Cardiac muscle cell (in vitro differentiated cells and primary cell): ENCODE results near the gene ZNF768. TPM values are rescaled to one million over a fixed set of nuclear protein-coding genes. Genes with fewer than 3 reads are reported as not detected.
"Not testable (repeated sequence)": the region's sequence is repeated elsewhere in the genome, so short reads cannot be mapped to it uniquely, and the experiment has no call there.

Experiments
- DNase-seq, 2 donors: peaks; one replicate each; pipeline versions ENCODE4 v3.0.0 to v3.0.0-alpha.2; 2010 to 2017; ENCODE audit warnings: low read depth in 1 of 2, low spot score in 1 of 2
- H3K27ac ChIP-seq: fragments of 200-600 bp; sonication (generic); 2 replicates; pipeline ENCODE4 v1.5.1; 2016
- H3K27me3 ChIP-seq: fragments of 200-600 bp; sonication (generic); 2 replicates; pipeline ENCODE4 v1.6.0; 2016; ENCODE audit warnings: control low read depth
- H3K36me3 ChIP-seq: fragments of 200-600 bp; sonication (generic); 2 replicates; pipeline ENCODE4 v1.5.1; 2016; ENCODE audit warnings: control low read depth
- H3K4me1 ChIP-seq: fragments of 200-600 bp; sonication (generic); 2 replicates; pipeline ENCODE4 v1.8.1; 2017; ENCODE audit warnings: low read depth, mild to moderate bottlenecking, mixed run types
- H3K4me3 ChIP-seq: fragments of 200-600 bp; sonication (generic); 2 replicates; pipeline ENCODE4 v1.5.1; 2016; ENCODE audit warnings: mild to moderate bottlenecking
- H3K9me3 ChIP-seq: fragments of 200-600 bp; sonication (generic); 2 replicates; pipeline ENCODE4 v1.5.1; 2017; ENCODE audit warnings: low read depth, mild to moderate bottlenecking, control low read depth
- CTCF ChIP-seq: IDR thresholded peaks from 2 replicates; pipeline ENCODE4 v1.5.1; 2012; ENCODE audit warnings: low read depth, mild to moderate bottlenecking, low read length
- polyA plus RNA-seq: library from polyadenylated mRNA; unstranded; fragments of >200 nt; fragmentation: Nextera tagmentation; extraction: Ambion mirVana; gene quantifications from 2 replicates; pipeline ENCODE4 v1.2.1, GENCODE V29; 2016
- total RNA-seq: library from RNA; depleted of rRNA; stranded (reverse); fragments of >200 nt; gene quantifications from 2 replicates; pipeline ENCODE4 v1.2.3, GENCODE V29; 2016

Gene ZNF768
- total and polyA plus RNA-seq, 2 experiments from 2014 or later, result 19.4 to 79.1 TPM

DNA sequence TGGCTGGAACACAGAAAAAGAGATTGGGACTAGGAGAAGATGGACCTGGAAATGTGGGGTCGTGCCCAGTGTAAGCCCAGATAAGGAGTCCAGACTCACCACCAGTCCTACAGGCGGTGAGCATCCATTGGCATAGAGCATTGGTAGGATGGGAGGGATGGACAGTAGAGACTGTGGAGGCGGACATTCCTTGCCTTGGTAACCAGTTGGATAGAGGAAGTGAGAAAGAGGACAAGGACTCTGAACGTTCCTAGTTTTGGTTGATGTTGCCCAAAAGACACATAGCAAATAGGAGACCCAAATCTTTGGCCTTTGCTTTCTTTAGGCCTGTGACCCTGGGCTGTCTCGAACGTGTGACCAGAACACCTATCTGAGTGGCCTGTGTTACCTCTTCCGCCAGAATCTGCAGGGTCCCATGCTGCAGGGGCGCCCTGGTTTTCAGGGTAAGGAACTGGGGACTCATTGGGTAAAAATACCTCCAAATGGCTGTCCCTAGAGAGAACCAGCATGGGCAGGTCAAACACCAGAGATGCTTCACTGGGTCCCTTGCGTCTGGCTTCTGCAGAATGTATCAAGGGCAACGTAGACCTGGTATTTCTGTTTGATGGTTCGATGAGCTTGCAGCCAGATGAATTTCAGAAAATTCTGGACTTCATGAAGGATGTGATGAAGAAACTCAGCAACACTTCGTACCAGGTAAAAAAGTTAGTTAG lies 47.4 kb downstream of the ZNF768 start:
- Histone ChIP-seq H3K36me3 (no peaks in the 10 kb centered on the region), H3K27ac (no peak overlapping the region), H3K27me3 (no peaks in the 10 kb centered on the region), H3K9me3 (no peaks in the 10 kb centered on the region), H3K4me3 (no peak overlapping the region), H3K4me1 (no peaks in the 10 kb centered on the region)
- no peak for DNase-seq
- no peak for TF ChIP-seq CTCF

DNA sequence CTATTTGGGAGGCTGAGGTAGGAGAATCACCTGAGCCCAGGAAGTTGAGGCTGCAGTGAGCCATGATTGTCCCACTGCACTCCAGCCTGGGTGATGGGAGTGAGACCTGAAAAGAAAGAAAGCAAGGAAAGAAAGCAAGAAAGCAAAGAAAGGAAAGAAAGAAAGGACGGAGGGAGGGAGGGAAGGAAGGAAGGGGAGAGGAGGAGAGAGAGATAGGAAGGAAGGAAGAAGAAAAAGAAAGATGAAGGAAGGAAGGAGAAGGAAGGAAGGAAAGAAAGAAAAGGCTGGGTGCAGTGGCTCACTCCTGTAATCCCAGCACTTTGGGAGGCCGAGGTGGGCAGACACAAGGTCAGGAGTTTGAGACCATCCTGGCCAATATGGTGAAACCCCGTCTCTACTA lies 48.6 kb downstream of the ZNF768 start:
- not testable (repeated sequence) for H3K36me3 ChIP-seq, H3K4me1 ChIP-seq, H3K27me3 ChIP-seq, H3K4me3 ChIP-seq, H3K27ac ChIP-seq, DNase-seq, H3K9me3 ChIP-seq

DNA sequence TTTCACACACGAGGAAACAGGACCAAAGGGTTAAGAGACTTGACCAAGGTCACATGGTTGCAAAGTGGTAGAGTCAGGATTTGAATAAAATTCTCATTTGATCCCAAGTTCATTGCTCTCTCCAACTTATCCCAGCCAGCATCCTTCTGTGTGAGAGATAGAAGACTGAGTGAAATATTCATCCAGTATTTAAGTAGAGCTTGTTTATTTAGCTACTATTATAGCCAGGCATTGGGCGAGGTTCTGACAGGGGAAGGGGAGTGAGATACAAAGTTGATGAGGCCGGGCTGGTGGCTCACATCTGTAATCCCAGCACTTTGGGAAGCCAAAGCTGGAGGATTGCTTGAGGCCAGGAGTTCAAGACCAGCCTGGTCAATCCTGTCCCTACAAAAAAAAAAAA lies 49.4 kb downstream of the ZNF768 start:
- no peaks in the 10 kb centered on the region for H3K27me3 ChIP-seq
- H3K4me3 ChIP-seq, result no peak overlapping the region
- no peaks in the 10 kb centered on the region for H3K36me3 ChIP-seq
- H3K4me1 ChIP-seq, result no peaks in the 10 kb centered on the region
- no peaks in the 10 kb centered on the region for H3K9me3 ChIP-seq
- DNase-seq, result no peak
- no peak overlapping the region for H3K27ac ChIP-seq
- no peak for TF ChIP-seq CTCF

GRCh38 chr16:30474684-30475083 lies 51.7 kb downstream of the ZNF768 start:
- no peaks in the 10 kb centered on the region for H3K36me3 ChIP-seq
- no peak for TF ChIP-seq CTCF
- H3K27ac ChIP-seq, result no peak overlapping the region
- no peak for DNase-seq
- no peaks in the 10 kb centered on the region for H3K4me1 ChIP-seq
- no peaks in the 10 kb centered on the region for H3K27me3 ChIP-seq
- H3K9me3 ChIP-seq, result no peaks in the 10 kb centered on the region
- H3K4me3 ChIP-seq, result no peak overlapping the region

DNA sequence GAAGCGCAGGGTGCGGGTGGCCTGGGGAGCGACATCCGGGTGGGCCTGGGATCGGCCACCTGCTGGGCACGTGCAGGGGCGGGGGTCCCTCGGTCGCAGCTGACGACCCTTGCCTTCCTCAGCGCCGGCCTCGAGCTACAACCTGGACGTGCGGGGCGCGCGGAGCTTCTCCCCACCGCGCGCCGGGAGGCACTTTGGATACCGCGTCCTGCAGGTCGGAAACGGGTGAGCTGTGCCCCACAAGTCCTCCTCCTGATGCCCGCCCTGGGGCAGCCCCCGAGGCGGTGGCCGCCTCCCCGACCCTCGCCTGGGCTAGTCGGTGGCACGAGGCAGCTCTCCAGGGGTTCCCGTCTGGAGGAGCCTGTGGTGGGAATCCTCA lies 52.3 kb downstream of the ZNF768 start:
- no peak for DNase-seq
- no peak overlapping the region for H3K4me3 ChIP-seq
- H3K9me3 ChIP-seq, result no peaks in the 10 kb centered on the region
- TF ChIP-seq CTCF, result no peak
- H3K27ac ChIP-seq, result no peak overlapping the region
- H3K4me1 ChIP-seq, result no peaks in the 10 kb centered on the region
- no peaks in the 10 kb centered on the region for H3K27me3 ChIP-seq
- no peaks in the 10 kb centered on the region for H3K36me3 ChIP-seq

Other genes with a start within 250 kb of the ZNF768 start
- 56.7 and 63.1 TPM in 2 replicates for gene CD2BP2, start 171.3 kb downstream of the ZNF768 start, total RNA-seq
- gene CD2BP2, start 171.3 kb downstream of the ZNF768 start, polyA plus RNA-seq, result 47.2 TPM in 2 replicates
- gene TBC1D10B, start 156.1 kb downstream of the ZNF768 start, total RNA-seq, result 50.7 and 58.4 TPM in 2 replicates
- 39.9 and 51.3 TPM in 2 replicates for gene TBC1D10B, start 156.1 kb downstream of the ZNF768 start, polyA plus RNA-seq
- gene MYL11, start 151.8 kb downstream of the ZNF768 start, total RNA-seq, result 1.5 TPM in 1 of 2 replicates, not detected in the other
- 0.69 and 5.5 TPM in 2 replicates for gene MYL11, start 151.8 kb downstream of the ZNF768 start, polyA plus RNA-seq
- 0.92 and 0.95 TPM in 2 replicates for gene SEPTIN1, start 144.0 kb downstream of the ZNF768 start, total RNA-seq
- 8.7 and 11.9 TPM in 2 replicates for gene SEPTIN1, start 144.0 kb downstream of the ZNF768 start, polyA plus RNA-seq
- 29.5 and 32.3 TPM in 2 replicates for gene ZNF48, start 131.1 kb downstream of the ZNF768 start, total RNA-seq
- 12.5 and 20.8 TPM in 2 replicates for gene ZNF48, start 131.1 kb downstream of the ZNF768 start, polyA plus RNA-seq
- 29.1 and 31.5 TPM in 2 replicates for gene ZNF771, start 119.0 kb downstream of the ZNF768 start, total RNA-seq
- gene ZNF771, start 119.0 kb downstream of the ZNF768 start, polyA plus RNA-seq, result 26.5 and 36.1 TPM in 2 replicates
- 43.0 and 46.3 TPM in 2 replicates for gene DCTPP1, start 96.5 kb downstream of the ZNF768 start, total RNA-seq
- gene DCTPP1, start 96.5 kb downstream of the ZNF768 start, polyA plus RNA-seq, result 77.0 and 85.2 TPM in 2 replicates
- gene SEPHS2, start 80.7 kb downstream of the ZNF768 start, total RNA-seq, result 14.0 and 19.6 TPM in 2 replicates
- gene SEPHS2, start 80.7 kb downstream of the ZNF768 start, polyA plus RNA-seq, result 51.9 and 55.3 TPM in 2 replicates
- gene ITGAL, start 53.8 kb downstream of the ZNF768 start, total RNA-seq, result not detected in 2 replicates
- 0.46 TPM in 1 of 2 replicates, not detected in the other for gene ITGAL, start 53.8 kb downstream of the ZNF768 start, polyA plus RNA-seq
- 16.2 and 17.7 TPM in 2 replicates for gene ZNF747, start 8.3 kb upstream of the ZNF768 start, total RNA-seq
- gene ZNF747, start 8.3 kb upstream of the ZNF768 start, polyA plus RNA-seq, result 12.7 and 17.5 TPM in 2 replicates
- 25.3 and 34.7 TPM in 2 replicates for gene ZNF764, start 31.8 kb upstream of the ZNF768 start, total RNA-seq
- 12.0 and 17.9 TPM in 2 replicates for gene ZNF764, start 31.8 kb upstream of the ZNF768 start, polyA plus RNA-seq
- gene ZNF688, start 45.1 kb upstream of the ZNF768 start, total RNA-seq, result 18.3 and 22.0 TPM in 2 replicates
- 12.4 and 25.0 TPM in 2 replicates for gene ZNF688, start 45.1 kb upstream of the ZNF768 start, polyA plus RNA-seq
- 19.3 and 25.5 TPM in 2 replicates for gene ZNF785, start 59.1 kb upstream of the ZNF768 start, total RNA-seq
- gene ZNF785, start 59.1 kb upstream of the ZNF768 start, polyA plus RNA-seq, result 12.0 and 12.9 TPM in 2 replicates
- gene ZNF689, start 83.8 kb upstream of the ZNF768 start, total RNA-seq, result 19.4 and 19.5 TPM in 2 replicates
- gene ZNF689, start 83.8 kb upstream of the ZNF768 start, polyA plus RNA-seq, result 11.3 and 17.9 TPM in 2 replicates
- gene PRR14, start 124.4 kb upstream of the ZNF768 start, total RNA-seq, result 30.8 and 33.7 TPM in 2 replicates
- 25.0 and 28.5 TPM in 2 replicates for gene PRR14, start 124.4 kb upstream of the ZNF768 start, polyA plus RNA-seq
- gene FBRS, start 131.9 kb upstream of the ZNF768 start, total RNA-seq, result 47.0 and 55.4 TPM in 2 replicates
- 21.2 and 25.8 TPM in 2 replicates for gene FBRS, start 131.9 kb upstream of the ZNF768 start, polyA plus RNA-seq
- gene SRCAP, start 172.6 kb upstream of the ZNF768 start, total RNA-seq, result 14.8 and 20.9 TPM in 2 replicates
- gene SRCAP, start 172.6 kb upstream of the ZNF768 start, polyA plus RNA-seq, result 38.0 and 42.9 TPM in 2 replicates
- 29.7 and 35.1 TPM in 2 replicates for gene PHKG2, start 221.9 kb upstream of the ZNF768 start, total RNA-seq
- 52.1 and 57.0 TPM in 2 replicates for gene PHKG2, start 221.9 kb upstream of the ZNF768 start, polyA plus RNA-seq
- gene CFAP119, start 235.5 kb upstream of the ZNF768 start, total RNA-seq, result 7.1 and 9.1 TPM in 2 replicates
- 7.4 and 16.4 TPM in 2 replicates for gene CFAP119, start 235.5 kb upstream of the ZNF768 start, polyA plus RNA-seq
- 91.8 and 104 TPM in 2 replicates for gene RNF40, start 235.8 kb upstream of the ZNF768 start, total RNA-seq
- 64.5 and 76.3 TPM in 2 replicates for gene RNF40, start 235.8 kb upstream of the ZNF768 start, polyA plus RNA-seq